ENCODE measurements around the gene C13orf42.

Gene C13orf42

DNA sequence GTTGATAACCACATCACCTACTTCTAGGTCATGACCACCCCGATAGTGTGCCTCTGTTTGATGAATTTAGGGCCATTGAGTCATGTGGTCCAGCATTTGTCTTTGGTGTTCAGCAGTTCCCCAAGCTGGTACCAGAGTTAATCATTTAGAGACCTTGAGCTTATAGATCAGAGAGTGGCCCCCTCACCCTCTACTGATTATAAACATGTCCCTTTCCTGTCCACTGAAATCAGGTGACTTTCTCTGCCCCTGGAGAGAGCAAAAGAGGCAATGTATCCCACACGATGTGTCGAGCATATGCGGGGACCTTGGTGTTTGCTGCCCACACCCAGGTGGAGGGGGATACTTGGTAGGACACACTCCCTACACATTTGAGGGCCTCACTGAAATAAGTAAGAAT is 46.3 kb downstream of the C13orf42 start:
- DNase-seq: no peak

DNA sequence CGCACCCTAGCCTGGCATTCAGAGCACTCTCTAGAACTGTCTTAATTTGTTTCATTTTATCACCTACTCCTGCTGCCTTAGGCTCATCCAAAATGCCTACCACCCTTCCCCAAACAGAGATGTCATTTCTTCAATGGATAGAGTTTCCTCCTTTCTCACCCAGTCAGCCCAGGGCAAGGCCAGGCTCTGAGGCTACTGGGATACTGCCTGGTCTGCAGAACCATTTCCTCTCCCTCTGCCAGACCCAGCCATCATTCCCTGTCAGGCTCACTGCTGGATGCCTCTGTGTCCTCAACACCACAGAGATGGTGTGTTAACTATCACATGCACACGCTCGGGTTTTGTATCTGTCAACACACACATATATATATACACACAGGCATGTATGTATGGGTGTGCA is 47.2 kb downstream of the C13orf42 start:
- DNase-seq: no peak

GRCh38 chr13:51058461-51059167 is 52.5 kb downstream of the C13orf42 start:
- no peak for DNase-seq

DNA sequence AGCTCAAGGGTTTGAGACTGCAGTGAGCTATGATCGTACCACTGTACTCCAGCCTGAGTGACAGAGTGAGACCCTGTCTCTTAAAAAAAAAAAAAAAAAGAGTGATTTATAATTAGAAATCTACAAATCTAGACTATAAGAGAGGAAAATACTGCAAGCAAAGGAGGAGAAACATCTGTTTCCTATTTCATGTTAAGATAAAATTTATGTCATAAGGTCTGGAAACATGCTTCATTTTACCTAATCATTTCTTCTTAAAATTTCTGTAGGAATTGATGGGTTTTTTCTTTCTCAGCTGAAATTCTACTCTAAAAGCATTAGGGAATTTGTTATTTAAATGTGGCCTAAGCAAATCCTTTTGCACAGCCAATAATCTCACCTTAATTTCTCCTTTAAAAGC is 53.2 kb downstream of the C13orf42 start:
- DNase-seq: no peak

DNA sequence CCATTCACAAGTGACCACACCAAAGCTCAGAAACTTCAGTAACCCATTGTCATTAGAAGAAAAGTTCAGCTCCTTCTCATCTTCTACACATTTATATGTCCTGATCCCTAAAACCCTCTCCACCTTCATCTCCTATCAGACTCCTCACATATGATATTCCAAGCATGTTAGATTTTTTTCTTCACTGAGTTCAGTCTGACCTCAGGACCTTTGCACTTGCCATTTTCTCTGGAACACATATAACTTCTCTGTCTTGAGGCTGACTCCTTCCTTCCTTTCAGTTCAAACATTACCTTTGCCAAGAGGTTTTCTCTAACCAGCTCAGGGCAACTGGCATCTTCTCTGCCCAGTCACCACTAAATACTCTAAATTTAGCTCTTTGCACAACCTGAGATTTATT is 54.1 kb downstream of the C13orf42 start:
- no peak for DNase-seq

GRCh38 chr13:51052581-51052980 is 58.5 kb downstream of the C13orf42 start:
- DNase-seq: no peak

DNA sequence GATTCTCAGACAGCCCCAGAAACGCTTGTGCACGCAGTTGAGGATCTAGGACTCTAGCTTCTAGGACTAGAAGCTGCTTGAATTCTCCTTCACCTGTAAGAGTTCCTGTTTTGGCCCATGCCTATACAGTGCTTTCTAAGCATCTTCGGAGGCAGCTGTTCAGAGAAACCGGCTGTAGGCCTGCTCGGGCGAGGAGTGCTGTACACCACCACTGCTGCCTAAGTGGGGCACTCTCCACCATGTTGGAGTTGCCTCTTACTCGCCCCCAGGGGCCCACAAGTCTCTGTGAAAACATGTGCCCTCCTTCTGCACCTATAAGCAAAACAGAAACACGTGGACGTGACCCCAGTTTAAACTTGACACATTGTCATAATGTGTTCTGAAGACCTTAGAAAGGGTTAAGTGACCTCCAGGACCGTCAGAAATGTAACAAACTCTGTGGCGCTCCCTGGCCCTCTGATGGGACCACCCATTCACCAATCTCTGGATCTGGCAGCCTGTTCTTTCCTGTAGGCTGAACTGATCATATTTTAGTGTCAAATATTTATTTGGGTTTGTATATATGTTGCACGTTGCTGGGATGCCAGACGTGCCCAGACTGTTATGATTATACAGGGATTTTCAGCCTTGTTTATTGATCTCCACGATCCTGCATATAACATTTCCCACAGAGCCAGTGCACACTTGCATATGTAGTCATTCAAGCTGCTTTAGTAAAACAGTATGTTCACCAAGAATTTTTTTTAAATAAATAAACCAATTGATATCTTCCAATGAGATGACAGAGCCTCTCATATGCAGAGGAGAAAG is 60.8 kb downstream of the C13orf42 start:
- no peak for DNase-seq

DNA sequence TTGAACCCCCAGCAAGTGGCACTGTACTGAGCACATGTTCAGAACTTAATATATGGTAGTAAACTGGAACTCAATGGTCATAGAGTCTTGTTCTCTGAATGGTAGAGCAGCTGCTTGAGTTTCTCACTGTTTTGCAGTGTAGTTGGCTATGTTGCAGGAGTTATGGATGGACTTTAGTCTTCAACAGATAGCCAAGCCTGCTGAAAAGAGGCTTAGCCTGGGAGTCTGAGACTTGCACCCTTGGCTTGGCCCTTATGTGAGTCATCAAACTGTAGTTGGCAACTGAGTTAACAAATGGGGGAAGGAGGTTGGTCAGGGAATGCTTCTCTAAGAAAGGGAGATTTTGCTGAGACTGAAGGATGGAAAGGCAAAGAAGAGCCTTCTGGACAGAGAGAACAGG is 62.5 kb downstream of the C13orf42 start:
- DNase-seq: no peak

- DNase-seq: no peak
Measured at GRCh38 chr13:51048166-51048461, 63.0 kb downstream of the C13orf42 start.

DNA sequence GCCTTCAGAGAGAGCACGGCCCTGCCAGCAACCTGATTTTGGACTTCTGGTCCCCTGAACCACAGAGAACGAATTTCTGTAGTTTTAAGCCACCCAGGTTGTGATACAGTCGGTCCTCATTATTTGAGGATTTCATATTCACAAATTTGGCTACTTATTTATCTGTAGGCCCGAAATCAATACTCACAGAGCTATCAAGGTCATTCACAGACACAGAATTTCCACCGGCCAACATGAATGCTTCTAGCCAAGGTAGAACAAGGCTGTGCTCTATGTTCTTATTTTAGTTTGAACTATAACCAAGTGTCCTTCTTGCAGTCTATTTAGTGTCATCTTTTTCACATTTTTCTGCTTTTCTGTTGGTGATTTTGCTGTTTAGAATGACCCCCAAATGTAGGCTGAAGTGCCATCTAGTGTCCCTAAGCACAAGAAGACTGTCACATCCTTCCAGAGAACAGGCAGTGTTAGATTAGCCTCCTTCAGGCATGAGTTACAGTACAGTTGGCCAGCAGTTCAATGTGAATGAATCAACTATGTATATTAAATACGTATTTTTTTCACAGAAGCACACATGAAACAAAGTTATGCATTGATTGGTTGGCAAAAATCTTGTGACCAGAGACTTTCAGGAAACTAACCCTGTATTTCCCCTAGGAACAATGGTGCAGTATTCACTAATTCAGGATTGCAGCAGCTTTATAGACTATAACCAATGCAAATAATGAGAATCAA is 63.5 kb downstream of the C13orf42 start:
- no peak for DNase-seq

DNA sequence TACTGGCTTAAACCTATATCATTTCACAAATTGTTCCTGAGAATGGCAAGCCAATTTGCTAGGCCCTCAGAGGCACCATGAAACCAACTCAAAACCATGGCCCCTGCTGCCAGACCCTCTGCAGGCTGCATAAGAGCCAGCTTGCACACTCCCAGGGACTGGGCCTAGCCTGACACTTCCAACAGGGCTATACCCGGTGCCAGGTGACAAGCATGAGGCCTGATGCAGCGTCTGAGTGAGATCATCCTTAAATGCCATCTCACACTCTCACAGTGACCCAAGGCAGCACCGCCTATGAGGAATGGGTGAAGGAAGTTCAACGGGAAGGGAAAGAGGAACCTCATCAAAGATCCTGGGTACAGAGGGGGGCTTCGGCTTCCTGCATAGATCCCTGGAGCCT is 65.6 kb downstream of the C13orf42 start:
- DNase-seq: no peak

- no peak for DNase-seq
Measured at GRCh38 chr13:51044023-51044665, 66.9 kb downstream of the C13orf42 start.

GRCh38 chr13:51043310-51043709 is 67.8 kb downstream of the C13orf42 start:
- DNase-seq: no peak

DNA sequence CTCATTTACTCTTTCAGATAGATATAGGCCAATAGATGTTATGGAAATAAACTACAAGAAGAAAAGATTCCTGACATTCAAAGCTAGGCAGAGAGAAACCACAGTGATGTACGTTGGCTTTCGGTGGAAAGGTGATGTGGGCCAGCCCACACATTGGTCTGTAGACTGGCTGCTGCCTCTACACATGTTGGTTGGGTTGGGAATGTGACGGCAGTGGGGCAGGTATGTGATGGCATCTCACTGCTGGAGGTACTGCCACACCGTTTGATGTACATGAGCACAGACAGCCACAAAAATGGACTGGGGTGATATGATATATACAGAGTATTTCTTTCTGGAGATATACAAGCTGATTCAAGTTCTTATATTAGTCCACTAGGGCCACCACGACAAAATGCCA is 69.4 kb downstream of the C13orf42 start:
- DNase-seq: no peak

- DNase-seq: no peak
Measured at GRCh38 chr13:51041126-51041525, 69.9 kb downstream of the C13orf42 start.

GRCh38 chr13:51040431-51040830 is 70.6 kb downstream of the C13orf42 start:
- DNase-seq: no peak

DNA sequence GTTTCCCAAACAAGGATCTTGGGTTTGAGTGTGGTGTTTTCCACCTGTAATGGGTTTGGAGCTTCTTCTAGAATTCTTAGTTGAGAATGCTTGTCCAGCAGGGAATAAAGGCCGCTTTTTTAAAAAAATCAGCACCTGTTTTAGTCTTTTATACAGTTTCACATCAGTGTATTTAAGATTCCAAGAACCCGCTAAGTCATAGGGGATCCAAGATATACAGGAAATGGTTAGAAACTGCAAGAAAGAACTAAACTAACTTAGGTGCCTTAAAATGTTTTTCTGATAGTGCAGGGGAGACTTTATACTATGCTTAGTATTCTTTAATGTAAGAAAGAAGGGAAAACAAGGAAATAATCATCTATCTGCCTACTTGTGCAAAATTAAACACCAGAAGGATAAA is 74.7 kb downstream of the C13orf42 start:
- no peak for DNase-seq

GRCh38 chr13:51035978-51036377 is 75.1 kb downstream of the C13orf42 start:
- DNase-seq: no peak

DNA sequence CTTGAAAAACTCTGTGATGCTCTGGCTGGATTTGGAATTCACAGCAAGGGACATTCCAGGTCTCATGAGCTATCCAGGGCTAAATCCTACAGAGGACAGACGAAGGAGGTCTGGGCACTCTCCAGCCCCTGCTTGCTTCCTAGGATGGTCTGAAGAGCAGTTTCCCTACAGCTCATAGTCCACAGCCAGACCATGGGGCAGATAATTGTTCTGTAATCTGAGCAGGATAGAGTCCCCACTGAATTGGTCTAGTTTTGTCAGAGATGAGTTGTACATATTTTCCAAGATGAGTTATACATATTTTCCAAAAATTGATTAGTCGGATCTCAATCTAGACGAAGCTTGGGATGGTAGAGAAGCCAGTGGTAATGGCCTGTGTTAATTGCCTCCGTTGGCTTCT is 75.6 kb downstream of the C13orf42 start:
- DNase-seq: no peak

DNA sequence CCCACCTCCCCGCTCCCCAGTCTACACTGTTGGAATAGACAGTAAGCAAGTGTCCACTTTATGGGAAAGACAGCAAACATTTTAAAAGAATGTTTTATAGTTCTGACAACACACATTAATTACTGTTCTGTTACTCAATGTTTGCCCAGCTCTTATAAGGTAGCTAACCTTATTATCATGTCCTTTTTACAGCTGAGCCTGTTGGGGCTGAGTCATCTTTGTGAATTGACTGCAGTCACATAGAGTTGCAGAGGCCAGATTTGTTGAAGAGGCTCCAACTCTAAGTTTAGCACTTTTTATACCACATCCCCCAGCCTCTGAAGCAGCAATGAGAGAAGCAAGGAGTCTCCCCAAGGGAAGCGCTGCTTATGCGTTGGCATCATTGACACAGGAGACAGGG is 76.2 kb downstream of the C13orf42 start:
- DNase-seq: no peak

- no peak for DNase-seq
Measured at GRCh38 chr13:51033421-51034185, 77.5 kb downstream of the C13orf42 start.

DNA sequence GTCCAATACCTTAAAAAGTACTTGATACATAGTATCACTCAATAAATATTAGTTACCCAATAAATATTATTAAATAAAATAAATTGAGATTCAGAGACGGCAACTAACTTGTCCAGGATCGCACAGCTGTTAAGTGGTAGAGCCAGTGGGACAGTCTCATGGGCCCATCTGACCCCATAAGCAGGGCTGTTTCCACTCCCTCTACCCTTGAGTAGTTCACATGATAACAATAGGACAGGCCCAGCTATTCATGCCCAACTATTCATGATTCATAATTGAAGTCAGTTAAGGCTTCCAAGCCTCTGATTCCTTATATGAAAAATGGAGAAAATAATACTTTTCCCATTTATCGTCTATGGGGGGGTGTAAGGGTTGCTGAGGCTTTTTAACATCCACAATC is 78.2 kb downstream of the C13orf42 start:
- no peak for DNase-seq

All from stimulated activated CD4-positive, alpha-beta T cell treated with anti-CD3 and anti-CD28 coated beads, Interleukin-4, amount 100 ng/mL, for 4 hours (primary cell).